HEK293 (cell line): ENCODE results near the gene ALDH18A1.
A peak's percentile ranks its signal among the peaks of the same experiment; 100 is the strongest.

Experiments
- GFI1B ChIP-seq: fragments of 450-650 bp; formaldehyde crosslinking; IDR thresholded peaks from 2 replicates; pipeline ENCODE4 v1.5.1; 2016; ENCODE audit warnings: missing biosample characterization, missing genetic modification characterization
- GLI2 ChIP-seq: fragments of 450-650 bp; formaldehyde crosslinking; IDR thresholded peaks from 2 replicates; pipeline ENCODE4; 2017; ENCODE audit warnings: missing biosample characterization, missing genetic modification characterization, low read depth, borderline replicate concordance
- HOXA7 ChIP-seq: sonication (generic); formaldehyde crosslinking; IDR thresholded peaks from 2 replicates; pipeline ENCODE4 v1.8.1; 2022; ENCODE audit warnings: missing genetic modification reagents, borderline replicate concordance
- KLF10 ChIP-seq: fragments of 450-650 bp; IDR thresholded peaks from 2 replicates; pipeline ENCODE4 v1.5.1; 2018; ENCODE audit warnings: missing biosample characterization, mild to moderate bottlenecking, missing genetic modification characterization
- KLF8 ChIP-seq: fragments of 450-650 bp; formaldehyde crosslinking; IDR thresholded peaks from 2 replicates; pipeline ENCODE4 v1.5.1; 2016; ENCODE audit warnings: missing biosample characterization, missing genetic modification characterization
- PATZ1 ChIP-seq: fragments of 450-650 bp; formaldehyde crosslinking; IDR thresholded peaks from 2 replicates; pipeline ENCODE4 v1.5.1; 2016; ENCODE audit warnings: missing biosample characterization, missing genetic modification characterization
- SP7 ChIP-seq: fragments of 450-650 bp; formaldehyde crosslinking; IDR thresholded peaks from 2 replicates; pipeline ENCODE4 v1.5.1; 2016; ENCODE audit warnings: missing biosample characterization, missing genetic modification characterization
- ZFHX2 ChIP-seq: fragments of 450-650 bp; formaldehyde crosslinking; conservative IDR thresholded peaks from 2 replicates; pipeline ENCODE4 v1.5.1; 2016; ENCODE audit warnings: missing biosample characterization, missing genetic modification characterization
- ZNF132 ChIP-seq: fragments of 450-650 bp; formaldehyde crosslinking; IDR thresholded peaks from 2 replicates; pipeline ENCODE4 v1.5.1; 2017; ENCODE audit warnings: missing biosample characterization, missing genetic modification characterization, borderline replicate concordance
- ZNF140 ChIP-seq: fragments of 450-650 bp; formaldehyde crosslinking; IDR thresholded peaks from 2 replicates; pipeline ENCODE4 v1.5.1; 2016; ENCODE audit warnings: missing biosample characterization, missing genetic modification characterization
- ZNF155 ChIP-seq: fragments of 450-650 bp; formaldehyde crosslinking; IDR thresholded peaks from 2 replicates; pipeline ENCODE4 v1.5.1; 2016; ENCODE audit warnings: missing biosample characterization, missing genetic modification characterization
- ZNF2 ChIP-seq: fragments of 450-650 bp; formaldehyde crosslinking; IDR thresholded peaks from 2 replicates; pipeline ENCODE4 v1.5.1; 2016; ENCODE audit warnings: missing biosample characterization, missing genetic modification characterization
- ZNF202 ChIP-seq: fragments of 450-650 bp; formaldehyde crosslinking; IDR thresholded peaks from 2 replicates; pipeline ENCODE4 v1.5.1; 2016; ENCODE audit warnings: missing biosample characterization, missing genetic modification characterization, borderline replicate concordance
- ZNF248 ChIP-seq: fragments of 450-650 bp; formaldehyde crosslinking; IDR thresholded peaks from 2 replicates; pipeline ENCODE4 v1.5.1; 2017; ENCODE audit warnings: missing biosample characterization, missing genetic modification characterization
- ZNF26 ChIP-seq: fragments of 450-650 bp; formaldehyde crosslinking; IDR thresholded peaks from 2 replicates; pipeline ENCODE4 v1.5.1; 2016; ENCODE audit warnings: missing biosample characterization, missing genetic modification characterization
- ZNF324 ChIP-seq: fragments of 450-650 bp; formaldehyde crosslinking; IDR thresholded peaks from 2 replicates; pipeline ENCODE4 v1.5.1; 2016; ENCODE audit warnings: missing biosample characterization, missing genetic modification characterization
- ZNF366 ChIP-seq: fragments of 450-650 bp; formaldehyde crosslinking; conservative IDR thresholded peaks from 2 replicates; pipeline ENCODE4 v1.5.1; 2016; ENCODE audit warnings: missing biosample characterization, missing genetic modification characterization
- ZNF398 ChIP-seq: fragments of 450-650 bp; formaldehyde crosslinking; IDR thresholded peaks from 2 replicates; pipeline ENCODE4 v1.5.1; 2017; ENCODE audit warnings: missing biosample characterization, missing genetic modification characterization
- ZNF426 ChIP-seq: fragments of 450-650 bp; formaldehyde crosslinking; IDR thresholded peaks from 2 replicates; pipeline ENCODE4 v1.5.1; 2017; ENCODE audit warnings: missing biosample characterization, missing genetic modification characterization, mild to moderate bottlenecking, inconsistent platforms, moderate library complexity
- ZNF510 ChIP-seq: fragments of 450-650 bp; formaldehyde crosslinking; IDR thresholded peaks from 2 replicates; pipeline ENCODE4 v1.5.1; 2018; ENCODE audit warnings: mild to moderate bottlenecking, missing genetic modification characterization, missing biosample characterization; ENCODE audit not compliant: insufficient replicate concordance
- ZNF529 ChIP-seq: fragments of 450-650 bp; formaldehyde crosslinking; IDR thresholded peaks from 2 replicates; pipeline ENCODE4 v1.5.1; 2017; ENCODE audit warnings: missing genetic modification characterization, missing biosample characterization; ENCODE audit not compliant: insufficient replicate concordance
- ZNF560 ChIP-seq: fragments of 450-650 bp; formaldehyde crosslinking; IDR thresholded peaks from 2 replicates; pipeline ENCODE4 v1.5.1; 2017; ENCODE audit warnings: missing biosample characterization, missing genetic modification characterization, borderline replicate concordance
- ZNF561 ChIP-seq: fragments of 450-650 bp; IDR thresholded peaks from 2 replicates; pipeline ENCODE4 v1.5.1; 2018; ENCODE audit warnings: missing biosample characterization, missing genetic modification characterization, borderline replicate concordance
- ZNF600 ChIP-seq: fragments of 450-650 bp; formaldehyde crosslinking; IDR thresholded peaks from 2 replicates; pipeline ENCODE4 v1.5.1; 2016; ENCODE audit warnings: missing biosample characterization, missing genetic modification characterization
- ZNF624 ChIP-seq: fragments of 450-650 bp; formaldehyde crosslinking; IDR thresholded peaks from 2 replicates; pipeline ENCODE4 v1.5.1; 2017; ENCODE audit warnings: missing biosample characterization, missing genetic modification characterization
- ZNF658 ChIP-seq: fragments of 450-650 bp; formaldehyde crosslinking; IDR thresholded peaks from 2 replicates; pipeline ENCODE4; 2016; ENCODE audit warnings: missing biosample characterization, missing genetic modification characterization
- ZNF76 ChIP-seq: fragments of 450-650 bp; formaldehyde crosslinking; IDR thresholded peaks from 2 replicates; pipeline ENCODE4; 2016; ENCODE audit warnings: low read depth, missing biosample characterization, missing genetic modification characterization, borderline replicate concordance
- ZNF830 ChIP-seq: fragments of 450-650 bp; IDR thresholded peaks from 2 replicates; pipeline ENCODE4 v1.5.0; 2018; ENCODE audit warnings: missing biosample characterization, missing genetic modification characterization, low read depth, mild to moderate bottlenecking, moderate library complexity
- ZSCAN30 ChIP-seq: fragments of 450-650 bp; IDR thresholded peaks from 2 replicates; pipeline ENCODE4 v1.5.1; 2018; ENCODE audit warnings: missing biosample characterization, mild to moderate bottlenecking, missing genetic modification characterization, moderate library complexity
- TF ChIP-seq, protein P1 (sequence below): fragments of 450-650 bp; formaldehyde crosslinking; IDR thresholded peaks from 2 replicates; pipeline ENCODE4 v1.5.1; 2017; ENCODE audit warnings: missing biosample characterization, mild to moderate bottlenecking, missing genetic modification characterization, moderate library complexity
- TF ChIP-seq, protein P2 (sequence below): fragments of 450-650 bp; formaldehyde crosslinking; IDR thresholded peaks from 2 replicates; pipeline ENCODE4 v1.5.1; 2016; ENCODE audit warnings: missing biosample characterization, missing genetic modification characterization
- TF ChIP-seq, protein P3 (sequence below): fragments of 450-650 bp; formaldehyde crosslinking; IDR thresholded peaks from 2 replicates; pipeline ENCODE4 v1.5.1; 2016; ENCODE audit warnings: missing biosample characterization, missing genetic modification characterization

Gene ALDH18A1

DNA sequence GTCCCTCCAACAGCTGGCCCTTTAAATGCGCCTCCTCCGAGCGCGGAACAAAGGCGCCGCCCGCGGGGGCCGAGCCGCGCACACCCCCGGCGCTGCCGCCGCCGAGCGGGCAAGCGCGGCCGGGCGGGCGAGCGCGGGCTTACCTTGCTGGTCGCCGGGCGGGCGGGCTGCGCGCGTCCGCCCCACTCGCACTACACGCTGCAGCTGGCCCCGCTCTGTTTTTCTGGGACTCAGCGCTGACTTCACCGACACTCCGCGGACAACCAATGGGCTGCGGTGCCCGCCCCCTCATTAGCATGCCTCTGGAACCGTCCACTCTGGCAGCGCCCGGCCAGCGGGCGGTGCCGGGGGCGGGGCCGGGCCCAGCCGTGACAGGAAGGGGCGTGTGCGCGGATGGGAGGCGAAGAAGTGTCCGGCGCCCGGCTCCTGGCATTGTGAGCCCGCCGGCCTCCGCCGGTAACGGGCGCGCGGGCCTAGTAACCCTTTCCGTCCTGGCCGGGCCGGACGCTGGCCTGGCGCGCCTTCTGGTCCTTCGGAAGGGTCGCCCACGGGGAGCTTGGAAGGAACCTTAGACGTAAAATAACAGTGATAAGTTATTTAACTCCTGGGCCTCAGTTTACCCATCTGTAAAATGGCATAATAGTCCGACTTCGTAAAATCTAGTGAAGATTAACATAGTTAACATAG lies 95.2 kb downstream of the ALDH18A1 start, which contains the start of gene SORBS1 (continued):
- TF ChIP-seq ZNF398 (tag by site-specific recombination) (no peak), PATZ1 (tag by site-specific recombination) (peak; percentile 12; the same call in 1 of the 2 replicates), ZNF366 (no peak), ZNF624 (tag by site-specific recombination) (no peak), ZNF2 (tag by site-specific recombination) (peak; percentile 77), ZNF560 (tag by site-specific recombination) (no peak), HOXA7 (CRISPR knock-in tag) (no peak), ZNF202 (tag by site-specific recombination) (no peak), ZNF324 (tag by site-specific recombination) (peak; percentile 74; the same call in 1 of the 2 replicates), ZNF830 (no peak), ZNF561 (tag by site-specific recombination) (peak; percentile 62; the same call in 1 of the 2 replicates), GFI1B (tag by site-specific recombination) (no peak; the same call in 1 of the 2 replicates), ZNF510 (no peak), ZNF248 (tag by site-specific recombination) (no peak), ZNF600 (tag by site-specific recombination) (no peak), ZFHX2 (tag by site-specific recombination) (no peak), ZNF155 (tag by site-specific recombination) (no peak), SP7 (tag by site-specific recombination) (peak; percentile 82), ZSCAN30 (peak; percentile 64), KLF8 (peak; percentile 88), ZNF132 (no peak), ZNF658 (tag by site-specific recombination) (no peak), ZNF76 (tag by site-specific recombination) (peak; percentile 29; the same call in 1 of the 2 replicates), ZNF529 (tag by site-specific recombination) (no peak), ZNF426 (tag by site-specific recombination) (no peak), GLI2 (tag by site-specific recombination) (no peak), KLF10 (tag by site-specific recombination) (peak; percentile 96), ZNF26 (tag by site-specific recombination) (no peak), ZNF140 (tag by site-specific recombination) (no peak)
- TF ChIP-seq, protein P1, sequence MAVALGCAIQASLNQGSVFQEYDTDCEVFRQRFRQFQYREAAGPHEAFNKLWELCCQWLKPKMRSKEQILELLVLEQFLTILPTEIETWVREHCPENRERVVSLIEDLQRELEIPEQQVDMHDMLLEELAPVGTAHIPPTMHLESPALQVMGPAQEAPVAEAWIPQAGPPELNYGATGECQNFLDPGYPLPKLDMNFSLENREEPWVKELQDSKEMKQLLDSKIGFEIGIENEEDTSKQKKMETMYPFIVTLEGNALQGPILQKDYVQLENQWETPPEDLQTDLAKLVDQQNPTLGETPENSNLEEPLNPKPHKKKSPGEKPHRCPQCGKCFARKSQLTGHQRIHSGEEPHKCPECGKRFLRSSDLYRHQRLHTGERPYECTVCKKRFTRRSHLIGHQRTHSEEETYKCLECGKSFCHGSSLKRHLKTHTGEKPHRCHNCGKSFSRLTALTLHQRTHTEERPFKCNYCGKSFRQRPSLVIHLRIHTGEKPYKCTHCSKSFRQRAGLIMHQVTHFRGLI (tag by site-specific recombination): 0 out of 2 replicates have a peak, but pooled peaks have one; percentile 50
- TF ChIP-seq, protein P2, sequence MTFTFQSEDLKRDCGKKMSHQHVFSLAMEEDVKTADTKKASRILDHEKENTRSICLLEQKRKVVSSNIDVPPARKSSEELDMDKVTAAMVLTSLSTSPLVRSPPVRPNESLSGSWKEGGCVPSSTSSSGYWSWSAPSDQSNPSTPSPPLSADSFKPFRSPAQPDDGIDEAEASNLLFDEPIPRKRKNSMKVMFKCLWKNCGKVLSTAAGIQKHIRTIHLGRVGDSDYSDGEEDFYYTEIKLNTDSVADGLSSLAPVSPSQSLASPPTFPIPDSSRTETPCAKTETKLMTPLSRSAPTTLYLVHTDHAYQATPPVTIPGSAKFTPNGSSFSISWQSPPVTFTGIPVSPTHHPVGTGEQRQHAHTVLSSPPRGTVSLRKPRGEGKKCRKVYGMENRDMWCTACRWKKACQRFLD (tag by site-specific recombination): no peak
- TF ChIP-seq, protein P3, sequence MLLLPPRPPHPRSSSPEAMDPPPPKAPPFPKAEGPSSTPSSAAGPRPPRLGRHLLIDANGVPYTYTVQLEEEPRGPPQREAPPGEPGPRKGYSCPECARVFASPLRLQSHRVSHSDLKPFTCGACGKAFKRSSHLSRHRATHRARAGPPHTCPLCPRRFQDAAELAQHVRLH (tag by site-specific recombination): peak; percentile 96
